ENCODE results near the gene GZF1.
A peak's percentile ranks its signal among the peaks of the same experiment; 100 is the strongest.

GZF1 gene

DNA sequence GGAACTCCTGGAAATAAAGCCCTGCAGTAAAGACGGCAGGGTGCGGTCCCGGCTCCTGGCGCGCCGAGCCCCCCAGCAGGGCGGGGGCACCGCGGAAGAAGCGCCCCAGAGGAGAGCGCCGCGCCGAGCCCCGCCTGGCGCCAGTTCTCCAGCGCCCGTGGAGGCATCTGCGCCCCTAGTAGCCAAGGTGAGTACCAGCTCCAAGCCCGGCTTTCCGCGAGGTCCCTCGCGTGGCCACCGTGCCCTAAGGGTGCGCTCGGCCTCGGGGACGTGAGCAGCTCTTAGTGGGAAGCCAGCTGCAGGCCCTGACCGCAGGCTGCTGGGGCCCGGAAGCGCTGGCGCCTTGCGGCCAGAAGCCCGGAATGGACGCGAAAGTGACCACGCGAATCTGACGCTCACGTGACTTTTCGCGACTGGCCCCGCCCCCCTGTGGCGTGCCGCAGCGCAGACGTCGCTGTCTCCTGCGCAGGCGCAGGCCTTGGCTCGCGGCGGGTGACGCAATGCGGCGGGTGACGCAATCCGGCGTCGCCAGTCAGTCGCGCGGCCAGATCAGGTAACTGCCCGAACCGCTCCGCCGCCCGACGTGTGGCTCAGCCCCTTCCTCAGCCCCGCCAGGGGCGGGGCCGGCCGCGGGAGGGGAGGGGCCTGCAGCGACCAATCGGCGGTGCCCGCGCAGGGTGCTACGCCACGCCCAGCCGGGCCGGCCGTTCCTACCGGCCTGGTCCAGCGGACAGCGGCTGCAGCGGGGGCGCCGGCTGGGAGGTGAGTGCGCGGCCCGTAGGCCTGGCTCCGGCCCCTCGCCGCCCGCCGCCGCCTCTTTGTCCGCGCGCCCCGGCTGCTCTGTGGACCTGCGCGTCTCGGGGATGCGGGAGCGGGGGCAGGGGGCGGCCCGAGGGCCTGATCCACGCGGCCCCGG, at the start of gene GZF1:
TSS of gene GZF1 (plus strand) at position 707 of the 916 bp plus-strand sequence. CDS start 2,202 bp downstream, outside the sequence.
- DNase-seq: peak; percentile 98 to 99

DNA sequence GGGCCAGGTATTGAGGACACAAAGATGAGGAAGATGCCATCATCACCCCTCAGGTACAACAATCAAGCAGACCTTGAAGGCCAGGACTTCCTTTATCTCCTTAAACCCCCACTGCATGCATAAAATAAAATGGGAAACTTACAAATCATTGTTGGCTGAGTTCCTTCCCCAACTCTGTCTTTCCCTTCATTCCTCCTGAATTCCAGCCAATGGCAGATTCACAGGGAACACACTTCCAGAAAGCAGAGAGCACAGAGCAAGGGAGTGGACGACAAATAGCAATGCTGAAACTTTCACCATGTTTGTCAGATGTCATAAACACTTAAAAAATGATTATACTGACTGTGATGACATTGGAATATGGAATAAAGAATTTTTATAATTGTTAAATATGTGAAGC, 48.7 kb upstream of the GZF1 start:
- no peak for DNase-seq

DNA sequence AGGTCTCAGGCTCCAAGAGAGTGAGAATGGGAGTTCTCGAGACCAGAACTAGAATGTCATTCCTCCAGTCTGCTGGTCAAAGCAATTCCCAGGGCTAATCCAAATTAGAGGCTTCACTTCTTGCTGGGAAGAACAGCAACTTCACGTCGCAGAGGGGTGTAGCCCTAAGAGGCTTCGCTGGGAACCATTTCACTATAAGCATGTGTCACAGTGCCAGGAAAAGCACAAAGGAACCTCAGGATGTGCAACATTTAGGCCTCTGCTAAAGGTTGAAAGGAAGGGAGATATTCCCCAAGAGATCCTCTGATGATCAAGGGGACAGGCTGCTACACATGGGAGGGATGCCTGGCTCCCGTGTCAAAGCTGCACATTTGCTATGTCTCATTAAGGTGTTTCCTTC, 47.3 kb upstream of the GZF1 start:
- DNase-seq: no peak

DNA sequence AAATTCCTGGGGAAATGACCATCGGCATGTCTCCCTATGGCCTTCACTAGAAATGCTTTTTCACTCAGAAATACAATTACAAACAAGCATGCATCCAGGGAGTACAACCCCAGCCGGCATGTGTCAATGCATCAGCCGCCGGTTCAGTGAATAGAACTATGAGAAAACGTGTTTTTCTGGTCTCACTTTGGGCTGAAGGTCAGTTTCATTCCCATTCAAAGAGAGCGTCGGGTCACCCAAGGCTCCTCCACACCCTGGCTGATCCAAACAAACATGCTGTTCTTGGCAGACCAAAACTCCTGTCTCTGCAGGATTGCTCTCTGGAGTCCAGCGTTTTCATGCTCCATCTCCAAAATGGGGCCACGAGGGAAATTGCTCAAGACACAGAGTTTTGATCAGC, 46.9 kb upstream of the GZF1 start:
- DNase-seq: no peak

DNA sequence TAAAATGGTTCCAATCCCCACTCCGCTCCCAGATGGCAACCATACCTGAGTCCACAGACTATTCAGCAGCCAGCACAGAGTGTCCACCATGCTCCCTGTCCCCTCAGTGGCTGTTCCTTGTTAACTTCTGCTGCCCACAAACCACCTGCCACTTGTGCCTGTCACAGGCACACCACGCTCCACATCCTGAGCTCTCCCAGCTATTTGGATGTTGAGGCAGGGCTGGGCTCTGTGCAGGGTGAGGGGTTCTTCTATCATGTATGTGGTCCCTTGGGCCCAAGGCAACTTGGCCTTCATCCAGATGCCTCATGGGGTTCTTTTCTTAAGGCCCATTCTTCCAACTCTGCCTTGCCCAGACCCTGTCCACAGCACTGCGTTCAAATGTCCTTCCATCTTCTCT, 45.4 kb upstream of the GZF1 start:
- DNase-seq: no peak

DNA sequence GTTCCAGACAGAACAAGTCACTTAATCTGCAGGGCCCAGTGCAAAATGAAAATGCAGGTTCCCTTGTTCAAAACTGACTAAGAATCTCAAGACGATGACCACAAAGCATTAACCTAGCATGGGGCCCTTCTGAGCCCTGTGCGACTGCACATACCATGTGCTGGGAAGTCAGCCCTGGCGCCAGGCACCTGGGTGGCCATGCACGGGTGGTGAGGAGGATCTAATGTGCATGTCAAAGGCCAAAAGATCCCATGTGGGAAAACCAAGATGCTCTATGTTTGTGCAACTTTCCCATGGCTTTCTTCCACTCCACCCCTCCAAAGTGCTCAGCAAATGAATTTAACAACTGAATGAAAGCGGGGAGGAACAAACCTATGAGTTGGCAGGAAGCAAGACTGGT, 44.9 kb upstream of the GZF1 start:
- no peak for DNase-seq

DNA sequence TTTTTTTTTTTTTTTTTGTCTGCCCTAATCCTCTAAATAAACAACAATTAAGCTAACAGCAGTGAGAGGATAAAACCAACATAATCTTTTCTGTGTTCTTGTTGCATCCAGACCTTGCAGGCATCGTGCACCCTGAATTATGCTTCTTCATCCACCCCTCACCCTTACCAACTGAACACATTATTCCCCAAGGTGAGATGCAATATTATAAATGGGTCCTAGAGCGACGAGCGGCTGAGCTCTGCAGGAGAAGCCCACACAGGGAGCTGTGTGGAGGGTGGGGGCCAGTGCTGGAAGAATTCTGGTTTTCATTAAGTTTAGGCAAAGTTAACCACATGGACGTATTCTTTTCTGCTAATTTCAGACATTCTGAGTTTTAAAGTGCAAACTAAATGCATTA, 43.6 kb upstream of the GZF1 start:
- DNase-seq: no peak

DNA sequence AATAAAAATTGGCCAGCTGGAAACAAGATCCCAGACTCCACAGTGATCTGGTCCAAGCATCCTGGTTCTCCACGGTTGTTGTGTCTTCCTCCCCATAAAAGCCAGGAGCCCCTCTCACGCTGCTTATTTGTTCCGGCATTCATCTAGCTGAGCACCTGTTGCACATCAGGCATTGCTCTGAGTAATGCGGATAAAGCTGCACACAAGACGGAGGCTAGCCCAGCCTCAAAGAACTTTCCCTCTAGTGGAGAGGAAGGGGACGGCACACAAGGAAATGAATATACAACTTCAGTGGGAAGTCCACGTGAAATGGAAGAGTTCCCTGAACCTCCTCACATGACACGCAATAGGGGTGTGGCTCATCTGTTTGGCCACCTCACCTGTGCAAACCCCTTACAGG, 41.7 kb upstream of the GZF1 start:
- DNase-seq: no peak

DNA sequence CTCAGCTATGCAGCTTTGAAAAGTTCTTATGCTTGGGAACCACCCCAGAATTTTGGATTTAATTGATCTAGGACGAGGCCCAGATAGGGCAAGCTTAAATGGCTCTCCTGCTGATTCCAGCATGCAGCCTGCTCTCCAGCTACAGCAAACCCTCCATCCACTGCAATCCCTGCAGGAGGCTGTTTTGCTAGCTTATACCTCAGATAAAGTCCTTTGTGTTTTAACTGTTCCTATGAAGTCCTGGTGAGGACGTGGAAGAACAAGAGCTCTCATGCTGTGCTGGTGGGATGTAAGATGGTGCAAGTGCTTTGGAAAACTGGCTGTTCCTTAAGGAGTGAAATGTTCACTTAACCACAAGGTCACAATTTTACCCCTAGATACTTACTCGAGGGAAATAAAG, 36.9 kb upstream of the GZF1 start:
- no peak for DNase-seq

DNA sequence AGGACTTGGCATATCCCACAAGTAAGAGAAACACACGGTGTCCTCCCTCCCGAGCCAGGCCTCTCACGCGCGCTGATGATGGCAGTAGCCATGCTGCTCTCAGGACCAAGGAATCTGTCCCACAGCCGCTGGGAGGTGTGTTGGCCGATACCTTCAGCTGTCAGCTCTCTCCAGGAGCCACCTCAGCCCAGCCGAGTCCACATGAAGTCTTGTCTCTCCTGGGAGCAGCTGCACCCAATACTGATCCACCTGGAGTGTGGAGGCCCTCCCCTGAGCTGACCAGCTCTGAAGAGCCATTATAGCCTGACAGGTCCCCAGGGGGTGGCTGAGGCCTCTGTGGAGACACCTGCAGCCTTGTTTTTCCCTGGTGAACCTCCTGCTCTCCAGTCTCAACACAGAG, 35.2 kb upstream of the GZF1 start:
- no peak for DNase-seq

DNA sequence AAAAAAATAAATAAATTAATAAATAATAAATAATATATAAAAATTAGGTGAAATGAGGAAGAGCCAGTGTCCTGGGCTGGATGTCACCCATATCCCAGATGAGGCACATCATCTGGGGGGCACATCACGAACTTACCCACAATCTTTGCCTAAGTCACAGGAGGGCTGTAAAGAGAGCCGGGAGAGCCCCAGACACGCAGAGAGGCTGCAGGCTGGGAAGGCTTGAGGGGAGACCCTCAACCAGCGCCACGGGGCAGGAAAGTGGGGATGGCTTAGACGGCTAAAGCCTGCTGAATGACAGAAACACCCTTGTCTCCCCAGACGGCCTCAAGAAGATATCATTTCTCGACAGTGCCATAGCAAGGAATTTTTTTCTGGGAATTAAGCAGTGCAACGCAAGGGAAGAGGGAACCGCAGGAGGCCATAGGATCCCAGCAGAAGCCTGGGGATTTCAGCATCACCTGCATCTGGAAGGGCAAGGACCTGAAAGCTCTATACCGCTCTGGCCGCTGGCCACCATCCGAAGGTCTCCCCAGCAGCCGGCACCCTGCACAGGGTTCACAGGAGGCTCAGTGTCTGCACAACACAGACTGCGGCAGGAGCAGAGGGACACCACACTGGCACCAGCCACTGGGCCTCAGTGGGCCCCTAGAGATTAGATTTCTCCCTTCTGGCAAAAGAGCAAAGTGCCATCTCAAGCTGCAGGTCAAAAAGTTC, 34.2 kb upstream of the GZF1 start:
- DNase-seq: no peak

DNA sequence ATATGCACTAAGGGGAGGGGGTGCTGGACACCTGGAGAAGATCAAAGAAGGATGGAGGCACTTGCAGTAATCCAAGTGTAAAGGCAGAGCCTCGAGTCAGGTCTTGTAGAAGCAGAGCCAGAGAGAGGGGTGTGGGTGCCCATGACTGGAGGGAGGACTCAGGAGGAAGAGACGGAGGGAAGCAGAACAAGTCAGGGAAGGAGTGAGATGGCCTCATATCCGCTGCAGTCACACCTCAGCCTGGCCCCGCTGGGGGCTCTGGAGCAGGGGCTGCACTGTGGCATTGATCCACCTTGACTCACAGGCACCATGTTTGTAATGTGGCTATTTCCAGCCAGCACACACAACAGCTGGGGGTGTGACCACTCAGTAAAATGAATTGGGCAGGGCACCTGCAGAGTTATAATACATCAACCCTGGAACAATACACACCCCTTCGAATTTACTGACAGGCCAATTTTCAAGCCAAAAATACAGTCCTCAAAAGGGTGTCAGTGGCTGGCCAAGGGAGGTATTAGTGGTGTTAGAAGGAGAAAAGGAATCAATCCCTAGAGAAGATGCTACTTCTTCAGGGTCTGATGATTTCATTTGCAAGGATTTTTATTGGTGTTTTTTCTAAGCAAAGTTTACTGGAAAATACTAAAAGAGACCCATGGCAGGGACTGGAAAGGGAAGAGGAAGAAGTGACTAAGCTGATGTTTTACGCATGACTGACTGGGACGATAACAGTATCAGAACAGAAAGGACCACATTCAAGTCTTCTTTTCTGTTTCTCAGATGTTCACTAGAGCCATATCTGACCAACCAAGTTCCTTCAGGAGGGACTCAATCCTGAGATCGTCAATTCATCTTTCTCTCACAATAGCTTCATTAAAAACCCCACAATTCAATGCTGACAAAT, 30.3 kb upstream of the GZF1 start:
- DNase-seq: no peak

DNA sequence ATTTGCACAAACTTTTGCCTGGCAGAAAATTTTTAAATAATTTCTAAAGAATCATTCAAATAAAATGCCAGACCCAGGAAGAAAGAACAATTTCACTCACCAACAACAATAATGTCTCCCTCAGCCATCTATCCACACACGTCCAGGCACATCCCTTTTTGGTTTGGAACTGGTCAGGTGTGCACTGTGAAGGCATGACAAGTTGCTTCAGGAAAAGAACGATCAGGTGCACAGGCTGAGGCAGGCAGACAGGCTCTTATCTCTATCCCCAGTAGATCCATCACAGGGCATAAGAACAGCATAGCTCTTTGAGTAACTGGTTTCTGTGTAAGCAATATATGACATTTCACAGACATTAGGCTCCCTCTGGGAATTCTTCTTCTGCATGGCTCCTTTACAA, 29.5 kb upstream of the GZF1 start:
- no peak for DNase-seq

DNA sequence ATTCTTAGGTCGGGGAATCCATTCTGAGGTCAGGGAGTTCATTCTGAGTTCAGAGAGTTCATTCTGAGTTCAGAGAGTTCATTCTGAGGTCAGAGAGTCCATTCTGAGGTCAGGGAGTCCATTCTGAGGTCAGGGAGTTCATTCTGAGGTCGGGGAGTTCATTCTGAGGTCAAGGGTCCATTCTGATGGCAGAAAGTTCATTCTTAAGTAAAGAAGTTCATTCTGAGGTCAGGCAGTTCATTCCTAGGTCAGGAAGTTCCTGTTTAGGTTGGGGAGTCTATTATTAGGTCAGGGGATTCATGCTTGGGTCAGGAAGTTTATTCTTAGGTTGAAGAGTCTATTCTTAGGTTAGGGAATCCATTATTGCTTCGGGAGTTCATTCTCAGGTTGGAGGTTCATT, 27.9 kb upstream of the GZF1 start:
- DNase-seq: no peak

DNA sequence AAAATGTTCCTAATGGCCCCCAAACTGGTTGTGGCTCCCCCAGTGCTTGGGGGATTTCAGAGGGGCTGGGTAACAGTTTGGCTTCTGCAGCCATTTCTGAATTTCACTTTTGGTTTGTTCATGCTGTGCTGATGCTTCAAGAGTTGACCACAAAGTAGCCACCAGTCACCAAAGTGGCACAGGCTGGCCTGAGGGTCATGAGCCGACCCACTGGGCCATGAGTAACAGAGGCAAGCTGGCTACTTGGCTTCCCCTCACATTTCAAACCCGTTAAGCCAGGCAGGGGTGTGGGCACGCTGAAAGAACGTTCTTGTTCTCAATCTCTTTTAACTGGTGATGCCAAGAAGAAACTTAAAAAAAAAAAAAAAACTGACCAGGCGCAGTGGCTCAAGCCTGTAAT, 26.5 kb upstream of the GZF1 start:
- DNase-seq: no peak

DNA sequence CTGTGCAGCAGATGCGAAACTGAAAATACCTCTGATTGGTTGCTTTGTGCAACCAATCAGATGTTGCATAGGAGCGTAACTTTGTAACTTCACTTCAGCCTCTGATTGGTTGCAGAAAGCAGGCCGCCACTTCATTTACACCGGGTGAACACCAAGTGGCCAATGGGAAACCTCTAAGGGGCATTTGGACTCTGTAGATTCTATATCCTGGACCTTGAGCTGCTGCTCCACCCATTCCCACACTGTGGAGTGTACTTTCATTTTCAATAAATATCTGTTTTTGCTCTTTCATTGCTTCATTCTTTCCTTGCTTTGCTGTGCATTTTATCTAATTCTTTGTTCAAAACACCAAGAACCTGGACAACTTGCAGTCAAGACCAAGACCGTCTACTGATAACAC, 25.5 kb upstream of the GZF1 start:
- DNase-seq: no peak

DNA sequence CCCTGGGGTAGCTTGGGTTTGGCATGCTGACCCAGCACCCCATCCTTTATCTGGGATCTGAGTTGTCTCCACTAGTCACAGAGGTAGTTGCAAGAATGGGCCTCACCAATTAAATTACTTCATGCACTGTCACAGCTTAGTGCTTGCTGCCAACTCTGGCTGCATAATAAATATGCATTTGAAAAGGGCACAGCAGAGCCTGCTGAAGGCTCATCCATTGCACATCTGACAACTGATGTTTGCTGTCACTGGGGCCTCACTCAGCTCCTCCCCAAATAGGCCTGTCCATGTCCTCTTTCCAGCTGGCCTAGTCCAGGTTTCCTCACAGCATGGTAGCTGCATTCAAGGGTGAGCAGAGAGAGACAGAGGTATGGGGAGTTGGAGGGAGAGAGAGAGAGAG, 24.7 kb upstream of the GZF1 start:
- no peak for DNase-seq

DNA sequence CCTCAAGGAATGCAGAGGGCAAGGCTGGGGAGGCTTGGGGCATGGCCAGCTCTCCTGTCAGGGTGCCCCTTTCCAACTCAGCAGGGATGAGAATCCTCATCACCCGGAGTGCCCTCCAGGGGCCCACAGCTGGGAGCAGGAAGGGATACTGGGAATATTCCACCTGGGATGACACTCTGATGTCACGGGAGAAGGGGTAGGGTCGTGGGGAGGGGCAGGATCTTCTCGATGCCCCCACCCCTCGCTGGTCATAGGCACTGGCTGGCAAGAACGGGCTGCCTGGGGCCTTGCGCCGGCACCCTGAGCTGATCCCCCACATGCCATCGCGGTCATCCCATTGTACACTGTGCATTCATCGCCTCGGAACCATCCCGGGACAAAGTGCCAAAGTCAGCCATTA, 22.0 kb upstream of the GZF1 start:
- DNase-seq: no peak

DNA sequence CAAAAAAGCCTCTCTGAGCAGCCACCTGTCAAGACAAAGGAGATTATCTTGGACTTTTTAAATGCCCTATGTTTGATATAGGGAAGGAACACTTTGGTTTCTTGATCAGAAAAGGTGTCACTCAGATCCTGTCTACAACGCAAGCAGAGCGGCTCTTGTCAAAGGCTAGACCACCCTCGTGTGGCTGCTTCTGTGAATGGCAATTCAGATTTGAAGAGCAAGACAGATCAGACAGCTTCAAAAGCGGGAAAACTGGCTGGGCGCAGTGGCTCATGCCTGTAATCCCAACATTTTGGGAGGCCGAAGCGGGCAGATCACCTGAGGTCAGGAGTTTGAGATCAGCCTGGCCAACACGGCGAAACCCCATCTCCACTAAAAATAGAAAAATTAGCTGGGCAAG, 21.5 kb upstream of the GZF1 start:
- peak; percentile 30 to 33 for DNase-seq

DNA sequence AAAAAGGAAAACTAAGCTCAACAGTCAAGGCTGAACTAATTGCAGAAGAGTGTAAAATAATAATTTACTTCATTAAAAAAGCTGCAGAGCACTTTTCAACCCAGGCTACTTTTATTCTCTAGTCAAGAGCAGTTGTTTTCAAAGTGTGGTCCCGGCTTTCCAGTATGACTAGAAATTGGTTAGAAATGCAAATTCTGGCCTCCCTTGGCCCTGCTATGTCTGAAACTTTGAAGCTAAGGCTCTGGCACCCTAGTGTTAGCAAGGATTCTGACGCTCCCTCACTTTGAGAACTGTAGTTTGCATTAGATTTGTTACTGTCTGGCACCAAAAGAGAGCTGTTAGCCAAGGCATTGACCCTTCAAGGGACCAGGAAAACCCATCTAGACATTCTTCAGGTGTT, 20.9 kb upstream of the GZF1 start:
- DNase-seq: no peak

DNA sequence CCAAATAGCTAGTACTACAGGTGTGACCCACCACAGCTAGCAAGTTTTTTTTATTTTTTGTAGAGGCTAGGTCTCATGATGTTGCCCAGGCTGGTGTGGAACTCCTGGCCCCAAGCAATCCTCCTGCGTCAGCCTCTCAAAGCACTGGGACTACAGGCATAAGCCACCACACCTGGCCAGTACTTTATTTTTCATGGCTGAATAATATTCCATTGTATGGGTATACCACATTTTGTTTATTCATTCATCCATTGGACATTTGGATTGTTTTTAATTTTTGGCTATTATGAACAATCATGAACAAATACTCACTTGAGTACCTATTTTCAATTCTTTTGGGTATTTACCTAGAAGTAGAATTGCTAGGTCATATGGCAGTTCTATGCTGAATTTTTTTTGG, 18.4 kb upstream of the GZF1 start:
- no peak for DNase-seq

DNA sequence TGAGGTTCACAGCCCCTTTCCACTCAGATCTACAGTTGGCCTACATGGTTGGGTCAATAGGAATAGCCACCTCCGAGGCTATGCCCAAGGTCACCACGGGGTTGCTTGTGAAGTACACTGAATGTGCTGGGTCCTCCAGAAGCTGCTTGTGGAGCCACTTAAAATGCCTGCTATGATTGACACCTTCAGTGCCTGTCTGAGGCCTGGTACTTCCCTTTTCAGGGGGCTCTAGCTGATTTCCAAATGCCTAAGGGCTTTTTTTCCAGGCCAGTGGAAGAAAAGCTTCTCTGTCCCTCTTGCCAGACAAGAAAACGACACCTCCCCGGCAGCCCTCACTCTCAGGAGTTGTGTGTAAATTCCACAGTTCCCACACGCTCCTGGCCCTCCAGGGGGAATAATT, 17.6 kb upstream of the GZF1 start:
- no peak for DNase-seq

DNA sequence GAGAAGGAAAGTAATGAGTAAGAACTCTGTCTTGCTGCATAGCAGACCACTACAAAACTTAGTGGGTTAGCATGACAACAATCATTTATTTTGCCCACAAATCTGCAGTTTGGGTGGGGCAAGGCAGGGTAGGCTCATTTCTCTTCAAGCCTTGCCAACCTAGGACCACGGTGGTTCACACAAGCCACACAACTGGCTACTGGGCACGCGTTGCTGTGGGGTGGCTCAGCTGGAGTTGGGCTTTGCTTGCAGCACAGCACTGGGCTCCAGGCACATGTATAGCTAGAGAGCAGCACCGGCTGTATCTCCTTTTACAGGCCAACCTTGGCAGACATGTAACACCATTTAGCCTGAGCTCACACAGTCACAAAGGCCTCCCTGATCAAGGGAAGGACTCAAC, 16.0 kb upstream of the GZF1 start:
- DNase-seq: no peak
